ENCODE measurements around the gene TBC1D9.

The TBC1D9 gene

DNA sequence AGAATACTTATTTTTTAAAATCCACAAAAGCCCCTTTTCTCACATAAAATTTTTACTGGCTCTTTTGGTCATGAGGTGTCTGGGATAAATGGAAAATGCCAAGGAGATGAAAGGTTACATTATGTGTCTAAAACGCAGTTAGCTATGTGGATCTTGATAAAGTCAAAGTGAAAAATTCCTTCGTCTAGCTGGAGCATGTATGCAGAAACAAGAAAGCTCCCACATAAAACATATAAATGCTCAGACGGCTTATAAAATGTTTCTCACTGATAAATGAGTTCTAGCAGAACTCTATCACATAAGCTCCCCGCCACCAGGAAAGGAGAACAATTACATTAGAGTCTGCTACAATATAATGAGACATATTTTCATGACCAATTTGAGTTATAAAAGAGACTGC lies 83.8 kb downstream of the TBC1D9 start:
- no peaks in the 10 kb centered on the region for H3K36me3 ChIP-seq (replicated peaks; ENCODE audit: low read depth, low read length)
- TF ChIP-seq, protein P1, sequence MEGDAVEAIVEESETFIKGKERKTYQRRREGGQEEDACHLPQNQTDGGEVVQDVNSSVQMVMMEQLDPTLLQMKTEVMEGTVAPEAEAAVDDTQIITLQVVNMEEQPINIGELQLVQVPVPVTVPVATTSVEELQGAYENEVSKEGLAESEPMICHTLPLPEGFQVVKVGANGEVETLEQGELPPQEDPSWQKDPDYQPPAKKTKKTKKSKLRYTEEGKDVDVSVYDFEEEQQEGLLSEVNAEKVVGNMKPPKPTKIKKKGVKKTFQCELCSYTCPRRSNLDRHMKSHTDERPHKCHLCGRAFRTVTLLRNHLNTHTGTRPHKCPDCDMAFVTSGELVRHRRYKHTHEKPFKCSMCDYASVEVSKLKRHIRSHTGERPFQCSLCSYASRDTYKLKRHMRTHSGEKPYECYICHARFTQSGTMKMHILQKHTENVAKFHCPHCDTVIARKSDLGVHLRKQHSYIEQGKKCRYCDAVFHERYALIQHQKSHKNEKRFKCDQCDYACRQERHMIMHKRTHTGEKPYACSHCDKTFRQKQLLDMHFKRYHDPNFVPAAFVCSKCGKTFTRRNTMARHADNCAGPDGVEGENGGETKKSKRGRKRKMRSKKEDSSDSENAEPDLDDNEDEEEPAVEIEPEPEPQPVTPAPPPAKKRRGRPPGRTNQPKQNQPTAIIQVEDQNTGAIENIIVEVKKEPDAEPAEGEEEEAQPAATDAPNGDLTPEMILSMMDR (IDR thresholded peaks at IDR 0.05; ENCODE audit: low read depth, low read length), result no peak
- TF ChIP-seq EZH2phosphoT487 (IDR thresholded peaks at IDR 0.05; ENCODE audit: low read depth), result no peak
- no peak overlapping the region for H3K9ac ChIP-seq (ENCODE audit: low read length)
- no peaks in the 10 kb centered on the region for H3K4me1 ChIP-seq (ENCODE audit: low read length)
- H3K9me3 ChIP-seq (ENCODE audit: insufficient read depth, low read length), result no peaks in the 10 kb centered on the region
- H3K27me3 ChIP-seq (ENCODE audit: low read depth, low read length), result no peaks in the 10 kb centered on the region
- no peak overlapping the region for H2AFZ ChIP-seq (ENCODE audit: low read depth, low read length)
- no peak overlapping the region for H3K4me3 ChIP-seq (ENCODE audit: low read length)
- H3K4me2 ChIP-seq (ENCODE audit: low read length), result no peak overlapping the region
- no peak overlapping the region for H3K27ac ChIP-seq (ENCODE audit: low read length)
- no peaks in the 10 kb centered on the region for H3K79me2 ChIP-seq (ENCODE audit: low read length)
- no peaks in the 10 kb centered on the region for H4K20me1 ChIP-seq (ENCODE audit: insufficient read depth, low read length)

DNA sequence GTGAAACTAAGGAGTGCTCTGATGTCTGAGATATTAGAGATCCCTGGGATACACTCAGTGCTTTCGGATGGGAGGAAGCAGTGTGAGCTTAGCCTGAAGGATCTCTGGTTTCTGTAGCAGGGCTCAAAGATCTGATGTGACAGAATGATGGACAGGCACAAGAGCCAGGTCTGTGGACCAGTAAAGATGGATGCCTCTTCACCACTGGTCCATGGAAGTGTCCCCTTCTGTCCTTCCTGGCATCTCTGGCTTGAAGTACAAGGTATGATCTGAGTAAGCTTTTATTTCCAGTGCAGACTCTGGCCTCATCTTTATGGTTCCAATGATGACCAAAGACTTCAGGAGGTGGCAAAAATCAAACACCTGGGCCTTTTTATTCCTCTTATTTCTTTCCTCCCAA lies 88.1 kb downstream of the TBC1D9 start:
- no peaks in the 10 kb centered on the region for H3K36me3 ChIP-seq (replicated peaks; ENCODE audit: low read depth, low read length)
- no peaks in the 10 kb centered on the region for H3K4me1 ChIP-seq (ENCODE audit: low read length)
- no peaks in the 10 kb centered on the region for H3K79me2 ChIP-seq (ENCODE audit: low read length)
- H3K4me3 ChIP-seq (ENCODE audit: low read length), result no peak overlapping the region
- TF ChIP-seq, protein P1 (IDR thresholded peaks at IDR 0.05; ENCODE audit: low read depth, low read length), result no peak
- no peak for TF ChIP-seq EZH2phosphoT487 (IDR thresholded peaks at IDR 0.05; ENCODE audit: low read depth)
- no peaks in the 10 kb centered on the region for H3K9me3 ChIP-seq (ENCODE audit: insufficient read depth, low read length)
- H3K27ac ChIP-seq (ENCODE audit: low read length), result no peak overlapping the region
- no peak overlapping the region for H2AFZ ChIP-seq (ENCODE audit: low read depth, low read length)
- no peak overlapping the region for H3K9ac ChIP-seq (ENCODE audit: low read length)
- H3K27me3 ChIP-seq (ENCODE audit: low read depth, low read length), result no peaks in the 10 kb centered on the region
- H4K20me1 ChIP-seq (ENCODE audit: insufficient read depth, low read length), result no peaks in the 10 kb centered on the region
- H3K4me2 ChIP-seq (ENCODE audit: low read length), result no peak overlapping the region

DNA sequence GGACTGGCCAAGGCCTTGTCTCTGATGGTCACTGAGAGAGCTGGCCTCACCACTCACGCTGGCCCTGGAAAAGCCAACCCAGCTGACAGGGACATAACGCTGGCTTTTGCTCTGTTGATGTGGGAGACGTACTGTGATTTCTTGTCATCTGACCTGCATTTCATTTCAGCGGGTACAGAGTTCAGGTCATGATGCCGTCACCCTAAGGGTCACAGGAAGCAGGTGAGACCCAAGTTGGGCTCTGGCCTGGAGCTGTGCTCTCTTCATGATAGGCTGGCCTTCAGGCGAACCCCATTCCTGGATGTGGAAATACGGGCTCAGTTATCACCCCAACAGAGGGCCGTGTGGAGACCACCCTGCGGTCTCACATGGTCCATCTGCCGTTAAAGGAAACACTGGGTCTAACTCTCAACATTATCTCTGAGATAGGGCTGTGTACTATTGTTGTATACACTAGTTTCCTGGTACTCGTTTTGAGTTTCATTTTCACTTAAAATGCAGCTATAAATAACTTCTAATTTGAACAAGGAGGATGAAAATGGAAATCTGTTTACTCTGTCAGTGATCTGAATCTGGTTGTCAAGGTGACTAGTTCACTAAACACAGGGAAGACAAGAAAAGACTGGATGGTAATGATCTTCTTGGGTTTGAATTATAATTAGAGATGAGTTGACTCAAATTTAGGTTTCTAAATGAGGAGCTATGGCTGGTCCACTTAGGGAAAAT lies 89.1 kb downstream of the TBC1D9 start:
- no peak overlapping the region for H3K9ac ChIP-seq (ENCODE audit: low read length)
- no peaks in the 10 kb centered on the region for H3K27me3 ChIP-seq (ENCODE audit: low read depth, low read length)
- no peak overlapping the region for H3K27ac ChIP-seq (ENCODE audit: low read length)
- no peak overlapping the region for H2AFZ ChIP-seq (ENCODE audit: low read depth, low read length)
- no peak overlapping the region for H3K4me3 ChIP-seq (ENCODE audit: low read length)
- no peak for TF ChIP-seq EZH2phosphoT487 (IDR thresholded peaks at IDR 0.05; ENCODE audit: low read depth)
- TF ChIP-seq, protein P1 (IDR thresholded peaks at IDR 0.05; ENCODE audit: low read depth, low read length), result no peak
- no peaks in the 10 kb centered on the region for H3K9me3 ChIP-seq (ENCODE audit: insufficient read depth, low read length)
- H3K4me2 ChIP-seq (ENCODE audit: low read length), result no peak overlapping the region
- no peaks in the 10 kb centered on the region for H3K4me1 ChIP-seq (ENCODE audit: low read length)
- no peaks in the 10 kb centered on the region for H4K20me1 ChIP-seq (ENCODE audit: insufficient read depth, low read length)
- H3K36me3 ChIP-seq (replicated peaks; ENCODE audit: low read depth, low read length), result no peaks in the 10 kb centered on the region
- no peaks in the 10 kb centered on the region for H3K79me2 ChIP-seq (ENCODE audit: low read length)

DNA sequence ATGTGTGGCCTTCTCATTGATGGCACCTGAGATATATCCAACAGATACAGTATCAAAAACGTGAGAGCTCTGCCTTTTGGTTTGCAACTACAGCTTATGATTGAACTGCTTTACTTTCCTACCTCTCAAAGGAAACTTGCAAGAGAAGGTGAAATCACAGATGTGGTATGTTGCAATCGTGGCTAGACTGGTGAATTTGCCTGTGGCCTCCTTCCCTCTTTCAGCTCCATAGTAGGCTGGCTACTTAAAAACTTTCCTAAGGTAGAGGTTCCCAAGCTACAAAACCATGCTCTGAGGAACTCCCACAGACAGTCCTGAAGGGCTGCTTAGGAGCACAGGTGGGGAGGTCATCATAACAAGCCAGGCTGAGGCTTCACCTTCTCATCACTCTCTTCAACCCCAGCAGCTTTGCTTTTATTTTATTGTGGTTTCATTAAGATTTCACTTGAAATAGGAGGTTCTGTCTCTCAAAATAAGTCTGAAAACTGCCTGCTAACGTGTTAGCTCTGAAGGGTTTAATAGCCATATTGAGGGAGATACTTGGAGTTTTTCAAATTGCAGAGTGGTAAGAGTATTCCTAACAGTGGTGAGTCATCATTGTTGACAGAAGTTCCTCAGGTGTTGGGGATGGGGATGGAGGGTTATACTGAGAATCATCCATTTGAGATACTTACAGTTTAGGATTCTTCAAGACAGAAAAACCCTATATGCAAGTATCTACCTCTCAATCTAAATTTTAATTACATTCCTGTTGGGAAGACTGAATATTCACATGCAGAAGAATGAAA lies 93.9 kb downstream of the TBC1D9 start:
- H3K27me3 ChIP-seq (ENCODE audit: low read depth, low read length), result no peaks in the 10 kb centered on the region
- TF ChIP-seq EZH2phosphoT487 (IDR thresholded peaks at IDR 0.05; ENCODE audit: low read depth), result no peak
- TF ChIP-seq, protein P1 (IDR thresholded peaks at IDR 0.05; ENCODE audit: low read depth, low read length), result no peak
- no peak overlapping the region for H3K9ac ChIP-seq (ENCODE audit: low read length)
- no peaks in the 10 kb centered on the region for H3K9me3 ChIP-seq (ENCODE audit: insufficient read depth, low read length)
- H3K27ac ChIP-seq (ENCODE audit: low read length), result no peak overlapping the region
- H3K4me2 ChIP-seq (ENCODE audit: low read length), result no peak overlapping the region
- no peaks in the 10 kb centered on the region; the same call in 1 of the 2 replicates for H3K4me1 ChIP-seq (ENCODE audit: low read length)
- H2AFZ ChIP-seq (ENCODE audit: low read depth, low read length), result no peak overlapping the region
- no peak overlapping the region for H3K4me3 ChIP-seq (ENCODE audit: low read length)
- no peaks in the 10 kb centered on the region for H3K36me3 ChIP-seq (replicated peaks; ENCODE audit: low read depth, low read length)
- no peaks in the 10 kb centered on the region for H4K20me1 ChIP-seq (ENCODE audit: insufficient read depth, low read length)
- no peaks in the 10 kb centered on the region for H3K79me2 ChIP-seq (ENCODE audit: low read length)

All from OCI-LY3 (cell line).